Measurements from ENCODE around the gene TSPEAR. TPM values are rescaled to one million over a fixed set of nuclear protein-coding genes. Genes with fewer than 3 reads are reported as not detected.
A peak's percentile ranks its signal among the peaks of the same experiment; 100 is the strongest.

The TSPEAR gene
- total RNA-seq, 6 experiments from 2014 or later, result not detected

- ATAC-seq (peak; percentile 26 to 58 (median 38)), DNase-seq (peak in 1 of 3 donors; percentile 44)
Measured at GRCh38 chr21:44618909-44619308, 92.5 kb downstream of the TSPEAR start.

GRCh38 chr21:44618504-44618903 lies 92.9 kb downstream of the TSPEAR start:
- intact Hi-C loops (cut with DNase I), result no loop called here
- DNase-seq (peak in 1 of 3 donors; percentile 57), ATAC-seq (peak; percentile 56 to 80 (median 74))
- Histone ChIP-seq H3K27ac (no peak overlapping the region), H3K9me3 (no peaks in the 10 kb centered on the region), H3K27me3 (no peaks in the 10 kb centered on the region), H3K4me3 (no peak overlapping the region), H3K36me3 (no peaks in the 10 kb centered on the region), H3K4me1 (no peaks in the 10 kb centered on the region)
- WGBS (ENCODE audit: insufficient coverage, low coverage, low lambda C conversion rate, missing lambda C conversion rate), result 10% methylated on average over 2 of the region's 4 CpGs
- TF ChIP-seq CTCF (IDR thresholded peaks at IDR 0.05) (peak; percentile 7 to 36 (median 30)), POLR2A (IDR thresholded peaks at IDR 0.05) (no peak)

More at GRCh38 chr21:44618909-44619308, 92.5 kb downstream of the TSPEAR start:
- Histone ChIP-seq H3K9me3 (no peaks in the 10 kb centered on the region), H3K27ac (no peak overlapping the region), H3K36me3 (no peaks in the 10 kb centered on the region), H3K4me3 (no peak overlapping the region), H3K4me1 (no peaks in the 10 kb centered on the region), H3K27me3 (no peaks in the 10 kb centered on the region)
- WGBS (ENCODE audit: insufficient coverage, low coverage, low lambda C conversion rate, missing lambda C conversion rate), result 59% methylated on average over 3 of the region's 3 CpGs
- intact Hi-C loops (cut with DNase I), result no loop called here
- TF ChIP-seq CTCF (IDR thresholded peaks at IDR 0.05), result no peak
- no peak for TF ChIP-seq POLR2A (IDR thresholded peaks at IDR 0.05)

- no peak for DNase-seq
- no peak for ATAC-seq
- TF ChIP-seq POLR2A (IDR thresholded peaks at IDR 0.05), result no peak
- TF ChIP-seq CTCF (IDR thresholded peaks at IDR 0.05), result no peak
- no peaks in the 10 kb centered on the region for H3K9me3 ChIP-seq
- H3K36me3 ChIP-seq, result no peaks in the 10 kb centered on the region
- H3K4me1 ChIP-seq, result no peaks in the 10 kb centered on the region
- no peaks in the 10 kb centered on the region for H3K27me3 ChIP-seq
- no peak overlapping the region for H3K4me3 ChIP-seq
- 69% methylated on average over 4 of the region's 8 CpGs for WGBS (ENCODE audit: insufficient coverage, low coverage, low lambda C conversion rate, missing lambda C conversion rate)
- intact Hi-C loops (cut with DNase I), result no loop called here
- no peak overlapping the region for H3K27ac ChIP-seq
Measured at GRCh38 chr21:44617071-44617501, 94.3 kb downstream of the TSPEAR start.

GRCh38 chr21:44616591-44616926 lies 94.8 kb downstream of the TSPEAR start:
- H3K27ac ChIP-seq, result no peak overlapping the region
- DNase-seq (no peak), ATAC-seq (no peak)
- TF ChIP-seq CTCF (IDR thresholded peaks at IDR 0.05) (no peak), POLR2A (IDR thresholded peaks at IDR 0.05) (no peak)
- H3K4me1 ChIP-seq, result no peaks in the 10 kb centered on the region
- H3K27me3 ChIP-seq, result no peaks in the 10 kb centered on the region
- no peaks in the 10 kb centered on the region for H3K9me3 ChIP-seq
- intact Hi-C loops (cut with DNase I), result no loop called here
- H3K36me3 ChIP-seq, result no peaks in the 10 kb centered on the region
- 80% methylated on average over 1 of the region's 16 CpGs for WGBS (ENCODE audit: insufficient coverage, low coverage, low lambda C conversion rate, missing lambda C conversion rate)
- H3K4me3 ChIP-seq, result no peak overlapping the region

Measured in right lobe of liver (tissue), 6 donors.